OCI-LY7 (cell line): ENCODE data around the gene UBTD1.

Source experiments
- EZH2phosphoT487 ChIP-seq: fragments of 200-600 bp; sonication (generic); IDR thresholded peaks from 2 replicates; pipeline ENCODE4 v1.6.1; 2018; ENCODE audit warnings: low read depth, borderline replicate concordance, mild to moderate bottlenecking, mixed run types, antibody characterized with exemption, low read length, moderate library complexity, mixed read lengths
- TF ChIP-seq, protein P1 (sequence below): fragments of 200-600 bp; sonication (generic); conservative IDR thresholded peaks from 2 replicates; pipeline ENCODE4 v1.5.1; 2014; ENCODE audit warnings: mild to moderate bottlenecking, antibody characterized with exemption, low read length, moderate library complexity, mixed read lengths

DNA sequence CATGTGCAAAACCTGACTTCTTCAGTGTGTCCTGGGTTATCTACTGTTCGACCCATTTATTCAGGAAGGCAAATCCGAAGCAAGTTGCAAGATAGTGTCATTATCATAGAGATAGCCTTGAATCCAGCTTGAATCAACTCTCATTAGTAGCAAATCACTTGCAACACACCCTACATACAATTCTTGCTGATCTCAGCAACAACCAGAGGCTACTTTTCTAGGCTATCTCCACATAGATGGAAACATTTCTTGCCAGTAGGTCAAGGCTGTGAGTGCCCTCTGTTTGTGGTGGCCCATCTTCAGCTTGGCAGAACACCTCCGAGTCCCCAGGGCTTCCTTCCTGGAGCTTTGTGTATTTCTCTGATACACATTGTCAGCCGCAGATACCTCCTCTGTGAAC is 12.0 kb downstream of the UBTD1 start:
- TF ChIP-seq, protein P1, sequence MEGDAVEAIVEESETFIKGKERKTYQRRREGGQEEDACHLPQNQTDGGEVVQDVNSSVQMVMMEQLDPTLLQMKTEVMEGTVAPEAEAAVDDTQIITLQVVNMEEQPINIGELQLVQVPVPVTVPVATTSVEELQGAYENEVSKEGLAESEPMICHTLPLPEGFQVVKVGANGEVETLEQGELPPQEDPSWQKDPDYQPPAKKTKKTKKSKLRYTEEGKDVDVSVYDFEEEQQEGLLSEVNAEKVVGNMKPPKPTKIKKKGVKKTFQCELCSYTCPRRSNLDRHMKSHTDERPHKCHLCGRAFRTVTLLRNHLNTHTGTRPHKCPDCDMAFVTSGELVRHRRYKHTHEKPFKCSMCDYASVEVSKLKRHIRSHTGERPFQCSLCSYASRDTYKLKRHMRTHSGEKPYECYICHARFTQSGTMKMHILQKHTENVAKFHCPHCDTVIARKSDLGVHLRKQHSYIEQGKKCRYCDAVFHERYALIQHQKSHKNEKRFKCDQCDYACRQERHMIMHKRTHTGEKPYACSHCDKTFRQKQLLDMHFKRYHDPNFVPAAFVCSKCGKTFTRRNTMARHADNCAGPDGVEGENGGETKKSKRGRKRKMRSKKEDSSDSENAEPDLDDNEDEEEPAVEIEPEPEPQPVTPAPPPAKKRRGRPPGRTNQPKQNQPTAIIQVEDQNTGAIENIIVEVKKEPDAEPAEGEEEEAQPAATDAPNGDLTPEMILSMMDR, result no peak
- TF ChIP-seq EZH2phosphoT487, result no peak
